Endothelial cell of umbilical vein (primary cell): Measurements from ENCODE around the gene CYP3A4. TPM values are rescaled to one million over a fixed set of nuclear protein-coding genes. Genes with fewer than 3 reads are reported as not detected.
"Not testable (repeated sequence)": the region's sequence is repeated elsewhere in the genome, so short reads cannot be mapped to it uniquely, and the experiment has no call there.

ENCODE experiments used
- BruUV-seq: library from RNA; stranded (reverse); fragments of 400-500 nt; replicated peaks from 2 replicates; lab custom pipeline; 2021; lab: Mats Ljungman, UMichigan
- CTCF ChIA-PET: fragments of 300-600, 350-600 bp; sonication (Branson Sonifier 250); formaldehyde crosslinking; loops from one replicate; lab custom pipeline; 2021; ENCODE audit warnings: antibody characterized with exemption, inconsistent platforms; lab: Charles Lee
- POLR2A ChIA-PET: fragments of 300-600, 350-600 bp; sonication (Branson Sonifier 250); formaldehyde crosslinking; loops from one replicate; lab custom pipeline; 2021; ENCODE audit warnings: antibody characterized with exemption, inconsistent platforms; lab: Charles Lee
- DNase-seq: peaks from one replicate; pipeline ENCODE4 v3.0.0-alpha.2; 2011; ENCODE audit warnings: low read depth, low spot score
- FAIRE-seq: peaks from 2 replicates; lab custom pipeline; 2011; peaks lifted over from hg19 to GRCh38; lab: Jason Lieb, UNC
- H2AFZ ChIP-seq: 2 replicates; pipeline ENCODE4 v1.6.0; 2012; ENCODE audit warnings: low read depth, low read length, control low read depth, inconsistent platforms
- H3K27ac ChIP-seq: 2 replicates; pipeline ENCODE4 v1.5.1; 2011; ENCODE audit warnings: low read depth, mild to moderate bottlenecking, control low read depth, low read length, moderate library complexity; ENCODE audit not compliant: insufficient read depth
- H3K27me3 ChIP-seq, 2 experiments: 2 replicates each; pipeline versions ENCODE4 v1.6.0 to v1.6.1; 2011; ENCODE audit warnings: low read length in 2 of 2, mixed read lengths in 1 of 2; ENCODE audit not compliant: control insufficient read depth in 2 of 2, insufficient read depth in 2 of 2
- H3K36me3 ChIP-seq, 2 experiments: 2 replicates in 1 of 2; 3 replicates in 1 of 2; pipeline ENCODE4 v1.5.1; 2011; ENCODE audit warnings: low read length in 2 of 2, mild to moderate bottlenecking in 1 of 2, moderate library complexity in 1 of 2; ENCODE audit not compliant: control insufficient read depth in 2 of 2, insufficient read depth in 2 of 2; ENCODE audit errors: extremely low read depth in 1 of 2
- H3K4me1 ChIP-seq: 3 replicates; pipeline ENCODE4 v1.5.1; 2011; ENCODE audit warnings: mild to moderate bottlenecking, low read length; ENCODE audit not compliant: control insufficient read depth, insufficient read depth; ENCODE audit errors: extremely low read depth
- H3K4me2 ChIP-seq: 2 replicates; pipeline ENCODE4 v1.6.1; 2011; ENCODE audit warnings: low read length, control low read depth, mixed read lengths; ENCODE audit not compliant: insufficient read depth
- H3K4me3 ChIP-seq, 3 experiments: fragments of 200-600 bp in 1 of 3; sonication (generic), shearing (Covaris generic) in 1 of 3; replicated peaks in 1 of 3; 2 replicates each; pipeline ENCODE4 v1.5.1; 2011 to 2016; ENCODE audit warnings: control low read depth in 3 of 3, low read length in 3 of 3, mild to moderate bottlenecking in 2 of 3, inconsistent platforms in 1 of 3, low read depth in 1 of 3, moderate library complexity in 1 of 3; ENCODE audit not compliant: insufficient read depth in 1 of 3
- H3K79me2 ChIP-seq: 2 replicates; pipeline ENCODE4 v1.6.0; 2012; ENCODE audit warnings: low read length, inconsistent platforms; ENCODE audit not compliant: control insufficient read depth, insufficient read depth
- H3K9ac ChIP-seq: replicated peaks from 2 replicates; pipeline ENCODE3; 2011; ENCODE audit warnings: low read length, control low read depth; ENCODE audit not compliant: insufficient read depth; ENCODE audit errors: extremely low read depth
- H3K9me1 ChIP-seq: replicated peaks from 3 replicates; pipeline ENCODE4 v1.6.0; 2011; ENCODE audit warnings: mild to moderate bottlenecking, low read length; ENCODE audit not compliant: control insufficient read depth, insufficient read depth; ENCODE audit errors: extremely low read depth
- H3K9me3 ChIP-seq: replicated peaks from 2 replicates; pipeline ENCODE4 v1.5.1; 2012; ENCODE audit warnings: low read length, inconsistent platforms; ENCODE audit not compliant: control insufficient read depth, insufficient read depth
- H4K20me1 ChIP-seq: replicated peaks from 2 replicates; pipeline ENCODE3; 2011; ENCODE audit warnings: mild to moderate bottlenecking, low read length; ENCODE audit not compliant: control insufficient read depth, insufficient read depth; ENCODE audit errors: extremely low read depth
- EZH2 ChIP-seq: IDR thresholded peaks from 2 replicates; pipeline ENCODE4 v1.6.1; 2012; ENCODE audit warnings: borderline replicate concordance, low read depth, mild to moderate bottlenecking, moderate library complexity, low read length, inconsistent platforms; ENCODE audit not compliant: severe bottlenecking
- FOS ChIP-seq: IDR thresholded peaks from 2 replicates; pipeline ENCODE4 v1.6.1; 2011; ENCODE audit warnings: mild to moderate bottlenecking, low read length, moderate library complexity, borderline replicate concordance; ENCODE audit not compliant: insufficient read depth
- POLR2AphosphoS5 ChIP-seq: IDR thresholded peaks from 2 replicates; pipeline ENCODE4 v1.6.1; 2012; ENCODE audit warnings: low read depth, mild to moderate bottlenecking, control low read depth, low read length, moderate library complexity; ENCODE audit not compliant: insufficient read depth
- dilution Hi-C: fragments of 300-500 bp; cut with MboI; formaldehyde crosslinking; loops from one replicate; pipeline ENCODE4 v1.15.0; 2019; ENCODE audit warnings: low sequenced_read_pairs; ENCODE audit not compliant: extremely low pct_ligation_motif_present
- intact Hi-C: fragments of 100-400 bp; cut with micrococcal nuclease; formaldehyde crosslinking; loops from one replicate; pipeline ENCODE4 v1.10.0; 2022
- polyA plus RNA-seq, 4 experiments: library from polyadenylated mRNA; depleted of rRNA in 3 of 4; stranded (reverse) in 3 of 4; unstranded in 1 of 4; fragments of >200 nt; gene quantifications; 2 replicates each; pipeline versions ENCODE4 v1.2.1 to v1.2.3, GENCODE V29; 2011 to 2012; ENCODE audit warnings: missing spikeins in 1 of 4
- total RNA-seq: library from RNA; stranded (reverse); gene quantifications from 2 replicates; pipeline ENCODE4 v1.2.3, GENCODE V29; 2021

The CYP3A4 gene
- total and polyA plus RNA-seq, 2 donors (not counting 3 experiments of a cell fraction or from before 2014, with no cell fraction given) = not detected

GRCh38 chr7:99805641-99806040, 21.7 kb upstream of the CYP3A4 start:
- POLR2A ChIA-PET = no interaction called here
- no peaks in the 10 kb centered on the region for H3K9me1 ChIP-seq
- dilution Hi-C loops (no loop called here), intact Hi-C loops (no loop called here)
- TF ChIP-seq POLR2AphosphoS5 (no peak), FOS (no peak), EZH2 (no peak)
- BruUV-seq = no TSS peak
- no peak overlapping the region for H3K27ac ChIP-seq
- no peak overlapping the region for H3K4me2 ChIP-seq
- H2AFZ ChIP-seq = no peak overlapping the region
- H3K4me1 ChIP-seq = no peaks in the 10 kb centered on the region
- no peak overlapping the region for H3K4me3 ChIP-seq
- no peak overlapping the region for H3K9ac ChIP-seq
- no peaks in the 10 kb centered on the region for H4K20me1 ChIP-seq
- H3K27me3 ChIP-seq = no peaks in the 10 kb centered on the region
- no peaks in the 10 kb centered on the region for H3K36me3 ChIP-seq
- no peaks in the 10 kb centered on the region for H3K9me3 ChIP-seq
- DNase-seq = no peak
- no peak for FAIRE-seq
- CTCF ChIA-PET = no interaction called here
- no peaks in the 10 kb centered on the region for H3K79me2 ChIP-seq

GRCh38 chr7:99803118-99803517, 19.1 kb upstream of the CYP3A4 start:
- H3K79me2 ChIP-seq, POLR2A ChIA-PET, H3K9ac ChIP-seq, H3K9me3 ChIP-seq, H3K4me1 ChIP-seq, H3K36me3 ChIP-seq, H2AFZ ChIP-seq, intact Hi-C loops, H3K4me3 ChIP-seq, DNase-seq, H3K9me1 ChIP-seq, BruUV-seq, FAIRE-seq, H4K20me1 ChIP-seq, H3K27me3 ChIP-seq, H3K4me2 ChIP-seq, CTCF ChIA-PET, dilution Hi-C loops, H3K27ac ChIP-seq: not testable (repeated sequence)

GRCh38 chr7:99801407-99801806, 17.4 kb upstream of the CYP3A4 start:
- H3K36me3 ChIP-seq, BruUV-seq, POLR2A ChIA-PET, H3K27me3 ChIP-seq, H3K79me2 ChIP-seq, H3K9me1 ChIP-seq, dilution Hi-C loops, H3K4me1 ChIP-seq, H3K4me3 ChIP-seq, H3K9me3 ChIP-seq, H3K4me2 ChIP-seq, FAIRE-seq, H3K9ac ChIP-seq, H4K20me1 ChIP-seq, DNase-seq, H3K27ac ChIP-seq, H2AFZ ChIP-seq, CTCF ChIA-PET, intact Hi-C loops: not testable (repeated sequence)
